Ascending aorta (tissue), 2 donors: ENCODE measurements around the gene DFFA. TPM values are rescaled to one million over a fixed set of nuclear protein-coding genes. Genes with fewer than 3 reads are reported as not detected.

Experiments used
- DNase-seq, 2 donors: peaks; one replicate each; pipeline ENCODE4 v3.0.0-alpha.2; 2019; ENCODE audit warnings: low spot score in 2 of 2
- H3K27ac ChIP-seq, 2 donors: fragments of 200-600 bp; sonication (generic); one replicate each; pipeline ENCODE4 v1.5.1; 2016 to 2017; ENCODE audit warnings: mild to moderate bottlenecking in 1 of 2
- H3K27me3 ChIP-seq: fragments of 200-600 bp; sonication (generic); one replicate; pipeline ENCODE4 v1.5.1; 2017
- H3K36me3 ChIP-seq, 2 donors: fragments of 200-600 bp; sonication (generic); one replicate each; pipeline ENCODE4 v1.5.1; 2016
- H3K4me1 ChIP-seq, 2 donors: fragments of 200-600 bp; sonication (generic); one replicate each; pipeline ENCODE4 v1.5.1; 2016 to 2017; ENCODE audit warnings: mild to moderate bottlenecking in 1 of 2
- H3K4me3 ChIP-seq, 2 donors: fragments of 200-600 bp; sonication (generic); one replicate each; pipeline ENCODE4 v1.5.1; 2016 to 2017; ENCODE audit warnings: mild to moderate bottlenecking in 1 of 2
- H3K9me3 ChIP-seq, 2 donors: fragments of 200-600 bp; sonication (generic); one replicate each; pipeline ENCODE4 v1.5.1; 2016
- intact Hi-C: fragments of 100-400 bp; cut with DNase I; formaldehyde crosslinking; loops from one replicate; pipeline ENCODE4 v1.15.1; 2023
- total RNA-seq: library from RNA; depleted of rRNA; stranded (reverse); fragments of >200 nt; gene quantifications from one replicate; pipeline ENCODE4 v1.1.0, GENCODE V29; 2016
- TF ChIP-seq, protein P1 (sequence below), 3 experiments: fragments of 200-600 bp in 2 of 3; fragments of 450-650 bp in 1 of 3; sonication (generic) in 2 of 3; IDR thresholded peaks; one replicate each; pipeline ENCODE4 v1.5.1; 2016 to 2019; ENCODE audit warnings: antibody characterized with exemption in 3 of 3, mild to moderate bottlenecking in 1 of 3, moderate library complexity in 1 of 3

Gene DFFA
- total RNA-seq, 1 donor from 2014 or later = 11.8 TPM

DNA sequence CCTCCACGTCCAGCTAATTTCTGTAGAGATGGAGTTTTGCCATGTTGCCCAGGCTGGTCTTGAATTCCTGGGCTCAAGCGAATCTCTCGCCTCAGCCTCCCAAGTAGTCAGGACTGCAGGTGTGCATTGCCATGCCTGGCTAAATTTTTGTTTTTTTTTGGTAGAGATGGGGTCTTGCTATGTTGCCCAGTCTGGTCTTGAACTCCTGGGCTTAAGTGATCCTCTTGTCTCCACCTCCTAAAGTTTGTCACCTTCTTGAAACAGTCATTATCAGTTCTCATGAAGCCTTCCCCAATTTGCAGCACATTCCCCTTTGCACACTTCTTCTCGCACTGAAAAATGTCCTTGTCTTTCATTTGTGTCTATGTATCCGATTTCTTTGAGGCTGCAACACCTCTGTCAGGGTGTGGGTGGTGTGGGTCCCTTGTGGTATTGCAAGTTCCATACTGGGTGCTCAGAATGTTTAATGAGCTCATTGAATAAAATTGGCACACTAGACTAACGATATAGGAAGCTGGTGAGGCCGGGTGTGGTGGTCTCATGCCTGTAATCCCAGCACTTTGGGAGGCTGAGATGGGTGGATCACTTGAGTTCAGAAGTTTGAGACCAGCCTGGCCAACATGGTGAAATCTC, 25.4 kb downstream of the DFFA start:
- Histone ChIP-seq H3K36me3 (no peaks in the 10 kb centered on the region), H3K4me3 (no peak overlapping the region), H3K27ac (no peak overlapping the region), H3K4me1 (peaks cover 5 to 6% of the 10 kb centered on the region in 2 donors), H3K27me3 (no peaks in the 10 kb centered on the region), H3K9me3 (no peaks in the 10 kb centered on the region)
- TF ChIP-seq, protein P1, sequence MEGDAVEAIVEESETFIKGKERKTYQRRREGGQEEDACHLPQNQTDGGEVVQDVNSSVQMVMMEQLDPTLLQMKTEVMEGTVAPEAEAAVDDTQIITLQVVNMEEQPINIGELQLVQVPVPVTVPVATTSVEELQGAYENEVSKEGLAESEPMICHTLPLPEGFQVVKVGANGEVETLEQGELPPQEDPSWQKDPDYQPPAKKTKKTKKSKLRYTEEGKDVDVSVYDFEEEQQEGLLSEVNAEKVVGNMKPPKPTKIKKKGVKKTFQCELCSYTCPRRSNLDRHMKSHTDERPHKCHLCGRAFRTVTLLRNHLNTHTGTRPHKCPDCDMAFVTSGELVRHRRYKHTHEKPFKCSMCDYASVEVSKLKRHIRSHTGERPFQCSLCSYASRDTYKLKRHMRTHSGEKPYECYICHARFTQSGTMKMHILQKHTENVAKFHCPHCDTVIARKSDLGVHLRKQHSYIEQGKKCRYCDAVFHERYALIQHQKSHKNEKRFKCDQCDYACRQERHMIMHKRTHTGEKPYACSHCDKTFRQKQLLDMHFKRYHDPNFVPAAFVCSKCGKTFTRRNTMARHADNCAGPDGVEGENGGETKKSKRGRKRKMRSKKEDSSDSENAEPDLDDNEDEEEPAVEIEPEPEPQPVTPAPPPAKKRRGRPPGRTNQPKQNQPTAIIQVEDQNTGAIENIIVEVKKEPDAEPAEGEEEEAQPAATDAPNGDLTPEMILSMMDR (IDR thresholded peaks at IDR 0.05) = no peak
- no peak for DNase-seq
- intact Hi-C loops = no loop called here

DNA sequence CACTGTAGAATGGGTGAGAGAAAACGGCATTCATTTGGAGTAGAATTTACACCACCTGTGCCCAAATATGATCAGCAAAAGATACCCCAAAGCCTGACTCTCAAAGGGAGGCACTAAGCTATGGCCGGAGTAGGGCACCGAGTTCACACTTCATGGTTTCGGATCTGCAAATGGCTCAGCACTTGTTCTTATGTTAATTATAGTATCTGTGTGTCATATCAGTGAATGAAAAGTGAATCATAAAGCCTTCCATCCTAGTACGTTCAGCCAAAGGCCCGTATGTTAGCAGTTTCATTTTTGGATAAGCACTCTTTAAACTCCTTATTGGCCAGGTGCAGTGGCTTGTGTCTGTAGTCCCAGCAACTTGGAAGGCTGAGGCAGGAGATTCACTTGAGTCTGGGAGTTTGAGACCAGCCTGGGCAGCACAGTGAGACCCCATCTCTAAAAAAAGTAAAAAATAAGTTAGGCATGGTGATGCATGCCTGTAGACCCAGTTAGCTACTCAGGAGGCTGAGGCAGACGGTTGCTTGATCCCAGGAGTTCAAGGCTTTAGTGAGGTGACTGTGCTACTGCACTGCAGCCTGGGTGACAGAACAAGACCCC, 27.4 kb downstream of the DFFA start:
- TF ChIP-seq, protein P1 (IDR thresholded peaks at IDR 0.05) = no peak
- Histone ChIP-seq H3K27me3 (no peaks in the 10 kb centered on the region), H3K9me3 (no peaks in the 10 kb centered on the region), H3K27ac (no peak overlapping the region), H3K4me1 (no peaks in the 10 kb centered on the region), H3K4me3 (no peak overlapping the region), H3K36me3 (no peaks in the 10 kb centered on the region)
- no peak for DNase-seq
- intact Hi-C loops = loop anchor here (2.0 kb wide), 1 partner anchor 54 kb away; no protein-coding TSS in a partner anchor

DNA sequence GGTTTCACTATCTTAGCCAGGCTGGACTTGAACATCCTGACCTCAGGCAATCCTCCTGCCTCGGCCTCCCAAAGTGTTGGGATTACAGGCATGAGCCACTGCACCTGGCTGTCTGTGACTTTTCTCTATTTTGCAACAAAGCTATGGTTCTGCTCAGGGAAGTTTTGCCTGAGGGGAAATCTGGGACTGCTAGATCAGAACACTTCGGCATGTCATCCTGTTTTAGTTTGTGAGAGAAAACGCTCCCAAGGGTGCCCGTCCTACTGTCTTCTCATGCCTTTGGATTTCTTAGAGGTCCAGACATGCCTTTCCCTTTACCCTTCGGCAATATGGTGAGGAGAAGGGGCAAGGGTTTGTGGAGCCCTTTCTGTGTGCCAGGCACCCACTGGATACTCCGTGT, 28.1 kb downstream of the DFFA start:
- Histone ChIP-seq H3K4me3 (no peak overlapping the region), H3K4me1 (no peaks in the 10 kb centered on the region), H3K36me3 (no peaks in the 10 kb centered on the region), H3K27me3 (no peaks in the 10 kb centered on the region), H3K9me3 (no peaks in the 10 kb centered on the region), H3K27ac (no peak overlapping the region)
- intact Hi-C loops = loop anchor here (2.0 kb wide), 1 partner anchor 55 kb away; no protein-coding TSS in a partner anchor
- no peak for DNase-seq
- TF ChIP-seq, protein P1 (IDR thresholded peaks at IDR 0.05) = no peak

DNA sequence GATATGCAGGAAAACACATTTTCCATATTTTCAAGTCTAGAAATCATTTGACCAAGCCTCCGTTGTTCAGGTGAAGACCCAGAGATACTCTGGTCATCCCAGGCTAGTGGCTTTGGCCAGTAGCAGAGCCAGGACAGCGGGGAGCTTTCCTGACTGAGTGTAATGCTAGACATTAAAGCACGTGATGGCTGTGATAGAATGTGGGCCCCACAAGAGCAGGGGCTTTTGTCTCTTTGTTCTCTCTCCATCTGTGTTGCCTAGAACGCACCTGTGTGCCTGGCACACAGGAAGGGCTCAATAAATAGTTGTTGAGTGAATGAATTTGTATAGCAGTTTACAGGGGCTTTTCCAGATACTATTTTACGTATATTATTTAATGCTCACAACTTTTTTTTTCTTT, 31.5 kb downstream of the DFFA start:
- intact Hi-C loops = no loop called here
- TF ChIP-seq, protein P1 (IDR thresholded peaks at IDR 0.05) = no peak
- H3K9me3 ChIP-seq = no peaks in the 10 kb centered on the region

DNA sequence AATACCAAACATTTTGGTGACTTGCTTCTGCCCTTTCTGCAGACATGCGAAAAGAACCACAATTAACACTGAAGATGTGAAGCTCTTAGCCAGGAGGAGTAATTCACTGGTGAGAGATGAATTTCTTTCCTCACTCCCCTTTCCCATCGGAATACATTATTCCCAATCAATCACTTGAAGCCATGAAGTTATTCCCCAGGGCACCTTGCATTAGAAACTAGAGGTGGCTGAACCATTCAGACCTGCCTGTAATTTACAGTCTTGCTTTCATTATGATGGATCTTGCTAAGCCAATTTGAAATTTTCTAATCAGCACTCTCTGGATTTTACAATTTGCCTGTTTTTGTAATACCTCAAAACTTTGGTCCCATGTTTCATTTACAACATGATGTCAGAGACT, 32.0 kb downstream of the DFFA start:
- H3K27me3 ChIP-seq = no peaks in the 10 kb centered on the region
- H3K36me3 ChIP-seq = no peaks in the 10 kb centered on the region
- H3K9me3 ChIP-seq = no peaks in the 10 kb centered on the region
- TF ChIP-seq, protein P1 (IDR thresholded peaks at IDR 0.05) = no peak
- no peak overlapping the region for H3K4me3 ChIP-seq
- no peak overlapping the region for H3K27ac ChIP-seq
- no peak for DNase-seq
- no peaks in the 10 kb centered on the region for H3K4me1 ChIP-seq
- intact Hi-C loops = no loop called here

More for the DNA sequence above, 31.5 kb downstream of the DFFA start:
- DNase-seq = no peak
- Histone ChIP-seq H3K36me3 (no peaks in the 10 kb centered on the region), H3K27ac (no peak overlapping the region), H3K4me1 (no peaks in the 10 kb centered on the region), H3K4me3 (no peak overlapping the region), H3K27me3 (no peaks in the 10 kb centered on the region)
